Kidney (tissue), 14 donors: Measurements from ENCODE around the gene CDK12. TPM values are rescaled to one million over a fixed set of nuclear protein-coding genes. Genes with fewer than 3 reads are reported as not detected.

ENCODE experiments used
- DNase-seq, 5 donors: peaks; one replicate each; pipeline ENCODE4 v3.0.0-alpha.2; 2013 to 2020
- FAIRE-seq: peaks from 2 replicates; lab custom pipeline; 2012; peaks lifted over from hg19 to GRCh38; lab: Jason Lieb, UNC
- H3K27ac ChIP-seq, 2 donors: one replicate each; pipeline ENCODE4 v1.7.0; 2013; ENCODE audit warnings: low read depth in 2 of 2, low read length in 2 of 2, inconsistent platforms in 1 of 2
- H3K27me3 ChIP-seq: one replicate; pipeline ENCODE4 v1.7.1; 2013; ENCODE audit warnings: low read length, inconsistent platforms; ENCODE audit not compliant: control insufficient read depth, insufficient read depth
- H3K36me3 ChIP-seq, 3 donors: one replicate each; pipeline versions ENCODE4 v1.7.0 to v1.7.1; 2013; ENCODE audit warnings: low read length in 3 of 3, control low read depth in 1 of 3, inconsistent platforms in 1 of 3; ENCODE audit not compliant: insufficient read depth in 3 of 3, control insufficient read depth in 2 of 3
- H3K4me1 ChIP-seq, 3 donors: one replicate each; pipeline versions ENCODE4 v1.7.0 to v1.7.1; 2013; ENCODE audit warnings: low read length in 3 of 3, inconsistent platforms in 1 of 3, low read depth in 1 of 3; ENCODE audit not compliant: control insufficient read depth in 2 of 3, insufficient read depth in 2 of 3
- H3K4me3 ChIP-seq, 3 donors: one replicate each; pipeline versions ENCODE4 v1.7.0 to v1.8.1; 2013; ENCODE audit warnings: low read length in 3 of 3, control low read depth in 1 of 3, inconsistent platforms in 1 of 3
- H3K9ac ChIP-seq, 3 donors: one replicate each; pipeline versions ENCODE4 v1.7.0 to v1.7.1; 2013; ENCODE audit warnings: low read length in 3 of 3, control low read depth in 1 of 3, inconsistent platforms in 1 of 3
- H3K9me3 ChIP-seq, 3 donors: one replicate each; pipeline versions ENCODE4 v1.7.0 to v1.7.1; 2013; ENCODE audit warnings: low read length in 3 of 3, control low read depth in 1 of 3, inconsistent platforms in 1 of 3; ENCODE audit not compliant: control insufficient read depth in 2 of 3, insufficient read depth in 1 of 3
- intact Hi-C: fragments of 100-400 bp; cut with DNase I; formaldehyde crosslinking; loops from one replicate; pipeline ENCODE4 v1.11.1; 2022
- polyA plus RNA-seq: library from polyadenylated mRNA; stranded (reverse); fragments of 350-450 nt; fragmentation: Illumina TruSeq; extraction: RNeasy Lipid Tissue Mini Kit (QIAGEN cat#74804); gene quantifications from one replicate; pipeline ENCODE4 v1.2.3, GENCODE V29; 2014; ENCODE audit warnings: low read depth, low replicate concordance; ENCODE audit not compliant: insufficient read depth
- total RNA-seq: library from RNA; stranded (reverse); fragmentation: NEBNext Ultra II Directional; extraction: Animal tissue kit (Norgen Biotek cat#: 25700); gene quantifications from one replicate; pipeline ENCODE4 v1.2.1, GENCODE V29; 2021
- TF ChIP-seq, protein P1 (sequence below): IDR thresholded peaks from 3 replicates; pipeline ENCODE4 v1.5.1; 2012; ENCODE audit warnings: mild to moderate bottlenecking, moderate library complexity, borderline replicate concordance; ENCODE audit not compliant: insufficient read depth; ENCODE audit errors: extremely low read depth
- donor health status: control.
- donor health status: control.
- donor health status: control.
- donor health status: control.
- donor health status: control.
- donor health status: DM: yes; HTN: yes; CAD: no.
- donor health status: Normal renal cell carcinoma (clear cell type).

Gene CDK12
- total and polyA plus RNA-seq, 2 donors from 2014 or later = 5.6 to 55.3 TPM

DNA sequence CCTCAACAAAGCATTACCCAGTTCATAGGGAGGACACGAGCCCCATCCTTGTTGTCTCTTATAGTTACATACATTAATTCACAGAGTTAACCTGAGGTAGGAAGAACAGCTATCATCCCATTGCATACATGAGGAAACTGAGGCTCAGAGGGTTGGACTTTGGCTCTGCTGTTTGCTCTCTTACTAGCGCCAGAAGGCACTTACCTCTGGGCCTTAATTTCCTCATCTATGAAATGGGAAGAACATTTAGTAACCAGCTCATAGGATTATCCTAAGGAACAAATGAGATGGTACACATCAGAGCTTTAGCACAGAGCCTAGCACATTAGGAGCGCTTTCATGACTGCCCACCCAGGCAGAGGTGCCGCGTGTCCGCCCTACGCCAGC lies 118.8 kb downstream of the CDK12 start:
- H3K27me3 ChIP-seq = no peaks in the 10 kb centered on the region
- H3K9ac ChIP-seq = no peak overlapping the region
- no peaks in the 10 kb centered on the region for H3K9me3 ChIP-seq
- H3K4me3 ChIP-seq = no peak overlapping the region
- intact Hi-C loops = no loop called here
- H3K36me3 ChIP-seq = no peaks in the 10 kb centered on the region
- TF ChIP-seq, protein P1, sequence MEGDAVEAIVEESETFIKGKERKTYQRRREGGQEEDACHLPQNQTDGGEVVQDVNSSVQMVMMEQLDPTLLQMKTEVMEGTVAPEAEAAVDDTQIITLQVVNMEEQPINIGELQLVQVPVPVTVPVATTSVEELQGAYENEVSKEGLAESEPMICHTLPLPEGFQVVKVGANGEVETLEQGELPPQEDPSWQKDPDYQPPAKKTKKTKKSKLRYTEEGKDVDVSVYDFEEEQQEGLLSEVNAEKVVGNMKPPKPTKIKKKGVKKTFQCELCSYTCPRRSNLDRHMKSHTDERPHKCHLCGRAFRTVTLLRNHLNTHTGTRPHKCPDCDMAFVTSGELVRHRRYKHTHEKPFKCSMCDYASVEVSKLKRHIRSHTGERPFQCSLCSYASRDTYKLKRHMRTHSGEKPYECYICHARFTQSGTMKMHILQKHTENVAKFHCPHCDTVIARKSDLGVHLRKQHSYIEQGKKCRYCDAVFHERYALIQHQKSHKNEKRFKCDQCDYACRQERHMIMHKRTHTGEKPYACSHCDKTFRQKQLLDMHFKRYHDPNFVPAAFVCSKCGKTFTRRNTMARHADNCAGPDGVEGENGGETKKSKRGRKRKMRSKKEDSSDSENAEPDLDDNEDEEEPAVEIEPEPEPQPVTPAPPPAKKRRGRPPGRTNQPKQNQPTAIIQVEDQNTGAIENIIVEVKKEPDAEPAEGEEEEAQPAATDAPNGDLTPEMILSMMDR = no peak
- FAIRE-seq (no peak), DNase-seq (no peak)
- H3K4me1 ChIP-seq = peaks cover 0 to 3% (median 0%) of the 10 kb centered on the region in 3 donors
- no peak overlapping the region for H3K27ac ChIP-seq

DNA sequence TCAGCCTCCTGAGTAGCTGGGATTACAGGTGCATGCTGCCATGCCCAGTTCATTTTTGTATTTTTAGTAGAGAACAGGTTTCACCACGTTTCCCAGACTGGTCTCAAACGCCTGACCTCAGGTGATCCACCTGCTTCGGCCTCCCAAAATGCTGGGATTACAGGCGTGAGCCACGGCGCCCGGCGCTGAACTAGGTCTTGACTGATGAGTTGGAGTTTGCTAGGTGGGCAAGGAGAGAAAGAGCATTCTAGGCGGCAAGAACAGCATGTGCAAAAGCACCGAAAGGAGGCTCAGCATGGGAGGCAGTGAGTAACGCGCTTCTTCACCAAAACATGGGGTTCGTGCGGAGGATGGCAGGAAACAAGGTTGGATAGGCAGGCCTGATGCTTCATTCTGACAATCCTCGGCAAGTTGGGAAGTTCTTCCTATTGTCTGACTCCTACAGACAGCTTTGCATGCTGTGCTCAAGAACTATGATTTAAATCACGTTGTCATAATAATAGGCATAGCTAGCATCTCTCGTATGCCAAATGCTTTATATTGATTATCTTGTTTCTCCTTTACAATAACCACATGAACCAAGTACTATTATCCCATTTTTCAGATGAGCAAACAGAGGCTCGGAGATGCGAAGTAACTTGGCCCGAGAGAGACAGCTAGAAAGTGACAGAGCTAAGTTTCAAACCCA lies 119.9 kb downstream of the CDK12 start:
- no peak for FAIRE-seq
- Histone ChIP-seq H3K4me3 (no peak overlapping the region), H3K4me1 (peaks cover 0 to 3% (median 0%) of the 10 kb centered on the region in 3 donors), H3K36me3 (no peaks in the 10 kb centered on the region), H3K9ac (no peak overlapping the region), H3K27ac (no peak overlapping the region), H3K9me3 (no peaks in the 10 kb centered on the region), H3K27me3 (no peaks in the 10 kb centered on the region)
- intact Hi-C loops = no loop called here
- no peak for DNase-seq
- TF ChIP-seq, protein P1 = no peak

DNA sequence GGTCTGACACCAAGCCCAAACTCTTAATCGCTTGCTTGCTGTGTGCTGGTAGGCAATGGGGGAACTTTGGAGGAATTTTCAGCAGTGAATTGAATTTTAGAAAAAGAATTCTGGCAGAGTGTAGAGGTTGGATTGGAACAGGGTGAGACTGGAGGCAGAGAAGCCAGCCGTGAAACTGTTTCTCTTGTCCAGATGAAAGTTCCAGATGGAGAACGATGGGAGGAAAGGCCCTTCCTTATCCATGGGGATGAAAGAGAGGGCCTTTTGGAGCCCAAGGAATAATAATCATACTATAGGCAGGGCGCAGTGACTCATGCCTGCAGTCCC lies 120.4 kb downstream of the CDK12 start:
- H3K9me3 ChIP-seq = no peaks in the 10 kb centered on the region
- peaks cover 0 to 3% (median 0%) of the 10 kb centered on the region in 3 donors for H3K4me1 ChIP-seq
- TF ChIP-seq, protein P1 = no peak
- DNase-seq (no peak), FAIRE-seq (no peak)
- intact Hi-C loops = no loop called here
- H3K9ac ChIP-seq = no peak overlapping the region
- H3K4me3 ChIP-seq = no peak overlapping the region
- H3K36me3 ChIP-seq = no peaks in the 10 kb centered on the region
- H3K27ac ChIP-seq = no peak overlapping the region
- no peaks in the 10 kb centered on the region for H3K27me3 ChIP-seq

DNA sequence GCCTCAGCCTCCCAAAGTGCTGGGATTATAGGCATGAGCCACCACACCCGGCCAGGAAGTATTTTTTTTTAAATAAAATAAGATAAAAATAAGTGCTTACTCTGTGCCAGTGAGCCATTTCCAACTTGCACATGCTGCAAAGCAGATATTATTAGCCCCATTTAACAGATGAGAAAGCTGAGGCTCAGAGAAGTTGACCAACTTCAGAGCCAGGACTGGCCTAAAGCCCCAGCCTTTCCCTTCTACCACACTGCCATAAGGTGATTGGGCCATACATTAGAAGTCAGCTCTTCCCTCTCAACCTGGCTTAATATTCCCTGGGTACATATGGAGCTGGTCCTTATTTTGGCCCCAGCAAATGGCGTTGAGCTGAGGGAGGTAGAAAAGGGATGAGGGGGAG lies 121.4 kb downstream of the CDK12 start:
- H3K9me3 ChIP-seq = no peaks in the 10 kb centered on the region
- intact Hi-C loops = no loop called here
- no peaks in the 10 kb centered on the region for H3K36me3 ChIP-seq
- FAIRE-seq = no peak
- TF ChIP-seq, protein P1 = no peak
- H3K27ac ChIP-seq = no peak overlapping the region
- H3K4me3 ChIP-seq = no peak overlapping the region
- peaks cover 0 to 3% (median 0%) of the 10 kb centered on the region in 3 donors for H3K4me1 ChIP-seq
- no peaks in the 10 kb centered on the region for H3K27me3 ChIP-seq
- no peak overlapping the region for H3K9ac ChIP-seq
- DNase-seq = no peak
